Measurements from ENCODE around the gene ALDH1A2.

The ALDH1A2 gene

DNA sequence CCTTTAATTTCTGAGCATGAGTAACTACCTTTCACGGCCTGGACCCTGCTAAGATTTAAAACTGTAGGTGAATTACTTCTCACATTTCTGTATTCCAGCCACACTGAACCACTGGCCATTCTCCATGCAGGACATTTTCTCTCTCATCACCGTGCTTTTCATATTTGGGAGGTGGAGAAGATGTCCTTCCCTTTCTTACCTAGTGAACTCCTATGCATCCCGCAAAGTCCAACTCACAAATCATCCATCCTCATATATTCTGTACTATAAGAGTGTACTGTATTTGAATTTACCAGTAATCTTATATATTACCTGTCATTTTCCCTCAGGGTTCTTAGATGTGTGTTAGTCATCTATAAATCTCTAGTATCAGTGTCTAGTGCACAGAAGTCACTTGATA lies 139.9 kb downstream of the ALDH1A2 start:
- TF ChIP-seq, protein P1, sequence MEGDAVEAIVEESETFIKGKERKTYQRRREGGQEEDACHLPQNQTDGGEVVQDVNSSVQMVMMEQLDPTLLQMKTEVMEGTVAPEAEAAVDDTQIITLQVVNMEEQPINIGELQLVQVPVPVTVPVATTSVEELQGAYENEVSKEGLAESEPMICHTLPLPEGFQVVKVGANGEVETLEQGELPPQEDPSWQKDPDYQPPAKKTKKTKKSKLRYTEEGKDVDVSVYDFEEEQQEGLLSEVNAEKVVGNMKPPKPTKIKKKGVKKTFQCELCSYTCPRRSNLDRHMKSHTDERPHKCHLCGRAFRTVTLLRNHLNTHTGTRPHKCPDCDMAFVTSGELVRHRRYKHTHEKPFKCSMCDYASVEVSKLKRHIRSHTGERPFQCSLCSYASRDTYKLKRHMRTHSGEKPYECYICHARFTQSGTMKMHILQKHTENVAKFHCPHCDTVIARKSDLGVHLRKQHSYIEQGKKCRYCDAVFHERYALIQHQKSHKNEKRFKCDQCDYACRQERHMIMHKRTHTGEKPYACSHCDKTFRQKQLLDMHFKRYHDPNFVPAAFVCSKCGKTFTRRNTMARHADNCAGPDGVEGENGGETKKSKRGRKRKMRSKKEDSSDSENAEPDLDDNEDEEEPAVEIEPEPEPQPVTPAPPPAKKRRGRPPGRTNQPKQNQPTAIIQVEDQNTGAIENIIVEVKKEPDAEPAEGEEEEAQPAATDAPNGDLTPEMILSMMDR (conservative IDR thresholded peaks at IDR 0.05; ENCODE audit: low read depth, low read length), result no peak
- H3K4me3 ChIP-seq (ENCODE audit: low read length), result no peak overlapping the region
- DNase-seq (ENCODE audit: low read depth), result no peak

DNA sequence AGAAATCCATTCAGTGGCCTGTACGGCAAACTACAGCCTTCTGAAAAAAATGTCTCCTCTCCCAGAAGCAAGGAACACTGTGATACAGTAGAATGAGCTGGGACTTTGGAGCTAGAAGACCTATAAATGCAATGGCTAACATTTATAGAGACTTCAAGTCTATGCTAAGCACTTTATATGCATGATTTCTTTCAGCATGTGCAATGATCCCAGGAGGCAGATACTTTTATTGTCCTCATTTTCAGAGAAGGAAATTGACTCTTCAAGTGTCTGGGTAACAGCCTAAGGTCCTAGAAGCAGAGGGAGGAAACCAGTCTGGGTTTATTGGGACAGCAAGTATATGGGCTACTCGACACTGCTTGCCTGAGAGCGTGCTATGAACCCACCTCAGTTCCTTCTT lies 140.9 kb downstream of the ALDH1A2 start:
- TF ChIP-seq, protein P1 (conservative IDR thresholded peaks at IDR 0.05; ENCODE audit: low read depth, low read length), result no peak
- no peak for DNase-seq (ENCODE audit: low read depth)
- no peak overlapping the region for H3K4me3 ChIP-seq (ENCODE audit: low read length)

DNA sequence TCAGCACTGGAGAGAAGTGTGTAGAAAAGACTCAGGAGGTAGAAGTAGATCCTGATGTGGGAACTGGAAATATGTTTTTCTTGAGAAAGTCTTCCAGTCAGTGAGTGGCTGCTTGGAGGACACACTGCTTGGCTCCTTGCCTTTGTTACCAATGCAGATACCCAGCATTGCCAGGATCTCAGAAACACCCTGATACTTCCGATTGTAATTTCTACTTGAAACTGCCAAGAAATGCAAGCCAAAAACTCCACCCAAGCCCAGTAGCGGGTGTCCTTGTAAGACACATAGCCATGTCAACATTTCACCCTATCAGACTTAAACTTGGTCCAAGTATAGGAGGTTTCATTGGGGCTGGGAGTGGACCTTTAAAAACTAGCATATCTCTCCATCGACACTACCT lies 141.8 kb downstream of the ALDH1A2 start:
- no peak overlapping the region for H3K4me3 ChIP-seq (ENCODE audit: low read length)
- TF ChIP-seq, protein P1 (conservative IDR thresholded peaks at IDR 0.05; ENCODE audit: low read depth, low read length), result no peak
- no peak for DNase-seq (ENCODE audit: low read depth)

DNA sequence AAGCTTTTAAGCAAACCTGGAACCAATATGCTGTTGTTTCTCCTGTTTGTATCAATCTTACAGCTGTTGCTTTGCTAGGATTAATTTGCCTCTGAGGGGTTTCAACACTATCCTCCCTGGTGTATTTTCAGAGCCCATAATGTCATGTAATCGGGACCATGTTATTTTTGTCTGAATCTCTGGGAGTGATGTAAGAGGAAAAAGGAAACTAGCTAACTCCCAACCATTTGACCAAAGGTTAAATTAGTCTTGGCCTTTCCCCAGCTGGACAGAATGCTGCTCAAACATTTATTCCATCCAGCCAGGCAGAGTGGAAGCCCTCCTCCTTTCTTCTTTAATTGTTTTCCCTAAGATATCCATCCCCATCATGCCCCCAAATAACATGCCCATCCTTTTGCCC lies 142.2 kb downstream of the ALDH1A2 start:
- no peak overlapping the region for H3K4me3 ChIP-seq (ENCODE audit: low read length)
- no peak for DNase-seq (ENCODE audit: low read depth)
- TF ChIP-seq, protein P1 (conservative IDR thresholded peaks at IDR 0.05; ENCODE audit: low read depth, low read length), result no peak

DNA sequence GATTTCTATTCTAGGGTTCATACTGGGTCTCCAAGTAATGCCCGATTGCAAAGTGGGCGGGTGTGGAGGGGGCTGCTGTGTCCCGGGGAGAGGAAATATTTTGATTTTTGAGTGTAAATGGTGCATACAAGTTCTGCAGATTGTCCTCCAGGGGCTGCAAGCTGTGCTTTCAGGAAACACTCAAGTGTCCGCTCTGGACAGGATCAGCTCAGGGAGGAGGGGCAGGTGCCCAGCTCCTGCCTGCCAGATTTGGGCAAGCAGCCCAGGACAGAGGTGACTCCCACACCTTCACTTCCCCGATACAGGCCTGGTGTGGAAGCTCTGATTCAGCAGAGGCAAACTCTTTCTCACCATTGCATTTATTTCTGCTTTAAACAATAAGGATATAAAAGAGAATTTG lies 142.7 kb downstream of the ALDH1A2 start:
- no peak overlapping the region for H3K4me3 ChIP-seq (ENCODE audit: low read length)
- DNase-seq (ENCODE audit: low read depth), result no peak
- TF ChIP-seq, protein P1 (conservative IDR thresholded peaks at IDR 0.05; ENCODE audit: low read depth, low read length), result no peak

DNA sequence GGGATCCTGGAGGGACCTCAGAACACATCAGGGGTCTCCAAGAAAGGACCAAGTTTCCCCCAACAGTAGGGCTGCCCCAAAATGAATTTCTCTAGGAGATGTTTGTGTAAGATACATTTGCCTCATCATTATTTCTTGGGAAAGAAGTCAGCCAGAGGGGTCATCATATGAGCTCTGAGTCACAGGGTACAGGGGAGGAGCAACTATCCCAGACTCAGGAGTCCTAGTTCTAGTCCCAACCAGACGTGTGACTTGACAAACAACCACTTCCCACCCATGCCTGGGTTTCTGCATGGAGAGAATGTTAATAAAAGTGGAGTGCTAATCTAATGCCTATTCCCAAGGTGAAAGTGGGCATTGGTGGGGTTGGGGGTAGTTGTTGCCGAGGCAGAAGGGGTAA lies 144.1 kb downstream of the ALDH1A2 start:
- TF ChIP-seq, protein P1 (conservative IDR thresholded peaks at IDR 0.05; ENCODE audit: low read depth, low read length), result no peak
- DNase-seq (ENCODE audit: low read depth), result no peak
- H3K4me3 ChIP-seq (ENCODE audit: low read length), result no peak overlapping the region

DNA sequence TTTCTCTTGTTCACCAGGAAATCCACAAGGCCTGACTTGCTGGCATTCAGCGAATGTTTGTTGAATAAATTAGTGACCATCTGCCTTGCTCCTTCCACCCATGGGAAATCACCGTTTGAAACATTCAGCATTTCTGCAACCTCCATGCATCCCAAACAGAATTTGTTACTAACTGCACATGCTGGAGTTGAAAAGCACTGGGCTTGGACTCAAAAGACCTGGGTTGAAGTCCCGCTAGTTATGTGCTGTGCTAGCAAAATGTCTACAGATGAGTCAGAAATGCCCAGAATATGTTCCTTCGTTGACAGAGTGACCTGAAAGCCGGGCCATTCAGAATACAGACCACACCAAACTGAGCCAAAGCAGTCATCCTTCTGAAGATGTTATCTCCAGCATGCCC lies 144.6 kb downstream of the ALDH1A2 start:
- TF ChIP-seq, protein P1 (conservative IDR thresholded peaks at IDR 0.05; ENCODE audit: low read depth, low read length), result no peak
- no peak for DNase-seq (ENCODE audit: low read depth)

More for the DNA sequence above, 144.6 kb downstream of the ALDH1A2 start:
- H3K4me3 ChIP-seq (ENCODE audit: low read length), result no peak overlapping the region

Data from retinal pigment epithelial cell (primary cell).